Nephron progenitor cell (in vitro differentiated cells): ENCODE results near the gene USH2A.

Experiments used
- DNase-seq: peaks from one replicate; pipeline ENCODE4 v3.0.0; 2021
- H3K27ac Mint-ChIP-seq: 2 replicates; pipeline ENCODE4 v1.8.0; 2021; ENCODE audit warnings: mild to moderate bottlenecking, moderate library complexity, mixed read lengths
- H3K27me3 Mint-ChIP-seq: 2 replicates; pipeline ENCODE4 v1.8.0; 2021; ENCODE audit warnings: mild to moderate bottlenecking, low read depth, mixed read lengths; ENCODE audit not compliant: poor library complexity
- H3K36me3 Mint-ChIP-seq: 2 replicates; pipeline ENCODE4 v1.8.0; 2021; ENCODE audit warnings: low read depth, mixed read lengths
- H3K4me1 Mint-ChIP-seq: 2 replicates; pipeline ENCODE4 v1.8.0; 2021; ENCODE audit warnings: mixed read lengths
- H3K4me3 Mint-ChIP-seq: 2 replicates; pipeline ENCODE4 v1.8.0; 2021; ENCODE audit warnings: mild to moderate bottlenecking, moderate library complexity, mixed read lengths
- H3K9me3 Mint-ChIP-seq: 2 replicates; pipeline ENCODE4 v1.8.0; 2021; ENCODE audit warnings: mild to moderate bottlenecking, moderate library complexity, mixed read lengths
- CTCF ChIP-seq: fragments of 200-600 bp; sonication (generic); IDR thresholded peaks from 2 replicates; pipeline ENCODE4 v1.5.0; 2021; ENCODE audit warnings: antibody characterized with exemption

Gene USH2A

DNA sequence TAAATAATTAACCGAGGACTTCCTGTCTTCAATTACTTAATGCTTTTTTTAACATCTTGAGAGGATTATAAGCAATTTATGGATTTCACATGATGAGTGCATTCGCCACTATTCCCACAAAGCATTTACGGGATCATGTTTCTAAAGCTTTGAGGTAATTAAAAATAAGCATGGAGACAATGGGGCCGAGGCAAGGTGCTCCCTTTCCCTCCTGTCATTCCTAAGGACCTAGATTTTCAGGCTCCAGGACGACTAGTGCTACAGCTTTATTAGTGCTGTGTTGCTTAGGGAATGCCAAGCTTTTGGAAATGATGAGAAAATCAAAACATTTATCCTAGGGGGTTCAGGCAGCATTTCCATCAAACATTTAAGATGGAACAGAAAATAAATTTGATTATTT is 646.9 kb downstream of the USH2A start:
- H3K36me3 Mint-ChIP-seq = no peaks in the 10 kb centered on the region
- peaks cover 6% of the 10 kb centered on the region for H3K27me3 Mint-ChIP-seq
- no peak for TF ChIP-seq CTCF
- H3K9me3 Mint-ChIP-seq = peaks cover 4% of the 10 kb centered on the region
- H3K4me3 Mint-ChIP-seq = no peak overlapping the region
- DNase-seq = no peak
- H3K27ac Mint-ChIP-seq = no peak overlapping the region
- peaks cover 18% of the 10 kb centered on the region for H3K4me1 Mint-ChIP-seq

- Mint-ChIP-seq H3K9me3 (peaks cover 4% of the 10 kb centered on the region), H3K27ac (peak overlapping the region; percentile 68), H3K27me3 (peaks cover 3% of the 10 kb centered on the region), H3K4me1 (peaks cover 10% of the 10 kb centered on the region), H3K4me3 (no peak overlapping the region), H3K36me3 (no peaks in the 10 kb centered on the region)
- no peak for TF ChIP-seq CTCF
- DNase-seq = no peak
Measured at GRCh38 chr1:215772151-215772550, 651.1 kb downstream of the USH2A start.

- DNase-seq = no peak
- no peak for TF ChIP-seq CTCF
- no peaks in the 10 kb centered on the region for H3K36me3 Mint-ChIP-seq
- H3K27ac Mint-ChIP-seq = no peak overlapping the region
- peaks cover 7% of the 10 kb centered on the region for H3K4me1 Mint-ChIP-seq
- H3K9me3 Mint-ChIP-seq = peaks cover 1% of the 10 kb centered on the region
- H3K4me3 Mint-ChIP-seq = no peak overlapping the region
- peaks cover 3% of the 10 kb centered on the region for H3K27me3 Mint-ChIP-seq
Measured at GRCh38 chr1:215768303-215768702, 654.9 kb downstream of the USH2A start.

DNA sequence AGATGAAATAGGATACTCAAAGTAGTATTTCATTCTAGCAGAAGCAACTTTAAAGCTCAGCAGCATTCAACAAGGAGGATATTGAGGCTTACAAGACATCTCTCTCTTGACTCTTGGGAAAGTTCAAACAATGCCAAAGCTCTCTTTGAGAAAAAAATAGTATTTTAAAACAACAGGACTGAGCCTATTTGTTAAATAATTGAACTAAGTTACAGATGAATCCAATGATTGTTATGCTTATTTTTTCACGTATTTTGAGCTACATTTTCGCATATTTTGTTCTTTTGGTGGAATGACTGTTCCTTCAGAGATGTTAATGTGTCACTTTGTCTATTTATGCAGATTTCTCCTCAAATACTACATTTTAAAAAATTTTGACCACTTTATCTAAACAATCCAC is 655.5 kb downstream of the USH2A start:
- Mint-ChIP-seq H3K4me3 (no peak overlapping the region), H3K27ac (no peak overlapping the region), H3K4me1 (peaks cover 5% of the 10 kb centered on the region), H3K9me3 (no peaks in the 10 kb centered on the region), H3K36me3 (no peaks in the 10 kb centered on the region), H3K27me3 (peaks cover 3% of the 10 kb centered on the region)
- no peak for DNase-seq
- TF ChIP-seq CTCF = no peak

- no peak for TF ChIP-seq CTCF
- Mint-ChIP-seq H3K27me3 (no peaks in the 10 kb centered on the region), H3K4me1 (no peaks in the 10 kb centered on the region), H3K27ac (no peak overlapping the region), H3K4me3 (no peak overlapping the region), H3K9me3 (no peaks in the 10 kb centered on the region), H3K36me3 (no peaks in the 10 kb centered on the region)
- DNase-seq = no peak
Measured at GRCh38 chr1:215766521-215766920, 656.7 kb downstream of the USH2A start.

DNA sequence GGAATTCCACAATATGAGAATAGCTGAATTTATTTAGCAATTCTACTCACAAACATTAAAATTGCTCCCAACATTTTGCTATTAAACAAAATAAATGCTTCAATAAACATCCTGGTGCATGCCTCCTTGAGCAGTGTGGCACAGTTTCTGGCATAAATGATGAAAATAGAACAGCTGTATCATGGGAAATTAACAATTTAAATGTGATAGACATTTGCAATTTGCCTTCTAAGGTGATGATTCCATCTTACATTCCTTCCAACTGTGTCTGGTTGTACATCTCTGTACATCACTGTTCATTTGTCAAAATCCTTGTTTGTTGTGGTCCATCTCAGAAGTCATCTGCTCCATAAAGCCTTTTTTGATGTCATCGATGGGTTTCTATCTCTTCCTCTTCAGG is 657.4 kb downstream of the USH2A start:
- DNase-seq = no peak
- TF ChIP-seq CTCF = no peak
- no peaks in the 10 kb centered on the region for H3K9me3 Mint-ChIP-seq
- H3K27ac Mint-ChIP-seq = no peak overlapping the region
- H3K36me3 Mint-ChIP-seq = no peaks in the 10 kb centered on the region
- no peaks in the 10 kb centered on the region for H3K27me3 Mint-ChIP-seq
- H3K4me1 Mint-ChIP-seq = no peaks in the 10 kb centered on the region
- H3K4me3 Mint-ChIP-seq = no peak overlapping the region
